Fibroblast of lung (primary cell): ENCODE results near the gene SLC6A8. TPM values are rescaled to one million over a fixed set of nuclear protein-coding genes. Genes with fewer than 3 reads are reported as not detected.

Source experiments
- polyA plus RNA-seq, 2 donors: library from polyadenylated mRNA; depleted of rRNA in 1 of 2; stranded (reverse) in 1 of 2; unstranded in 1 of 2; fragments of >200 nt; gene quantifications; 2 replicates each; pipeline ENCODE4 v1.2.1, GENCODE V29; 2011 to 2012; ENCODE audit warnings: missing spikeins in 1 of 2
- total RNA-seq: library from RNA; depleted of rRNA; stranded (reverse); fragments of >200 nt; gene quantifications from 2 replicates; pipeline ENCODE4 v1.2.1, GENCODE V29; 2014

The SLC6A8 gene
- total and polyA plus RNA-seq, 2 donors (not counting 1 experiment from before 2014, with no cell fraction given) = 7.7 to 11.1 TPM

Other genes starting within 250 kb of the SLC6A8 start
- gene TREX2, start 241.9 kb upstream of the SLC6A8 start, total RNA-seq = 1.8 and 3.1 TPM in 2 replicates
- 0.08 TPM in 1 of 2 replicates, not detected in the other for gene TREX2, start 241.9 kb upstream of the SLC6A8 start, polyA plus RNA-seq
- 7.3 and 10.5 TPM in 2 replicates for gene HAUS7, start 217.3 kb upstream of the SLC6A8 start, total RNA-seq
- 10.4 and 17.1 TPM in 2 replicates for gene HAUS7, start 217.3 kb upstream of the SLC6A8 start, polyA plus RNA-seq
- 10.1 and 18.7 TPM in 2 replicates for gene BGN, start 192.9 kb upstream of the SLC6A8 start, total RNA-seq
- gene BGN, start 192.9 kb upstream of the SLC6A8 start, polyA plus RNA-seq = 21.4 and 61.7 TPM in 2 replicates
- not detected in 2 replicates for gene ATP2B3, start 170.3 kb upstream of the SLC6A8 start, total RNA-seq
- gene ATP2B3, start 170.3 kb upstream of the SLC6A8 start, polyA plus RNA-seq = not detected in 2 replicates
- 24.4 and 28.2 TPM in 2 replicates for gene CCNQ, start 88.8 kb upstream of the SLC6A8 start, total RNA-seq
- 19.9 and 22.8 TPM in 2 replicates for gene CCNQ, start 88.8 kb upstream of the SLC6A8 start, polyA plus RNA-seq
- gene DUSP9, start 40.7 kb upstream of the SLC6A8 start, total RNA-seq = under 0.01 TPM in 1 of 2 replicates, not detected in the other
- not detected in 2 replicates for gene DUSP9, start 40.7 kb upstream of the SLC6A8 start, polyA plus RNA-seq
- 0.26 and 0.33 TPM in 2 replicates for gene PNCK, start 14.1 kb upstream of the SLC6A8 start, total RNA-seq
- gene PNCK, start 14.1 kb upstream of the SLC6A8 start, polyA plus RNA-seq = 0.08 TPM in 1 of 2 replicates, not detected in the other
- 94.8 and 133 TPM in 2 replicates for gene BCAP31, start 36.5 kb downstream of the SLC6A8 start, total RNA-seq
- gene BCAP31, start 36.5 kb downstream of the SLC6A8 start, polyA plus RNA-seq = 94.0 and 114 TPM in 2 replicates
- 6.9 and 12.7 TPM in 2 replicates for gene ABCD1, start 36.9 kb downstream of the SLC6A8 start, total RNA-seq
- gene ABCD1, start 36.9 kb downstream of the SLC6A8 start, polyA plus RNA-seq = 4.0 and 4.6 TPM in 2 replicates
- gene PLXNB3, start 76.3 kb downstream of the SLC6A8 start, total RNA-seq = 1.0 and 4.3 TPM in 2 replicates
- 1.6 and 1.9 TPM in 2 replicates for gene PLXNB3, start 76.3 kb downstream of the SLC6A8 start, polyA plus RNA-seq
- 0.51 and 0.83 TPM in 2 replicates for gene SRPK3, start 93.1 kb downstream of the SLC6A8 start, total RNA-seq
- 0.15 and 0.40 TPM in 2 replicates for gene SRPK3, start 93.1 kb downstream of the SLC6A8 start, polyA plus RNA-seq
- 37.8 and 44.6 TPM in 2 replicates for gene IDH3G, start 106.4 kb downstream of the SLC6A8 start, total RNA-seq
- gene IDH3G, start 106.4 kb downstream of the SLC6A8 start, polyA plus RNA-seq = 55.7 and 72.2 TPM in 2 replicates
- 144 and 147 TPM in 2 replicates for gene SSR4, start 106.7 kb downstream of the SLC6A8 start, total RNA-seq
- 141 and 182 TPM in 2 replicates for gene SSR4, start 106.7 kb downstream of the SLC6A8 start, polyA plus RNA-seq
- gene PDZD4, start 142.6 kb downstream of the SLC6A8 start, total RNA-seq = under 0.01 and 0.26 TPM in 2 replicates
- 0.01 and 0.10 TPM in 2 replicates for gene PDZD4, start 142.6 kb downstream of the SLC6A8 start, polyA plus RNA-seq
- under 0.01 and 0.99 TPM in 2 replicates for gene L1CAM, start 198.2 kb downstream of the SLC6A8 start, total RNA-seq
- 1.2 and 1.7 TPM in 2 replicates for gene L1CAM, start 198.2 kb downstream of the SLC6A8 start, polyA plus RNA-seq
- not detected in 2 replicates for gene AVPR2, start 216.7 kb downstream of the SLC6A8 start, total RNA-seq
- gene AVPR2, start 216.7 kb downstream of the SLC6A8 start, polyA plus RNA-seq = not detected in 2 replicates
- gene ARHGAP4, start 238.3 kb downstream of the SLC6A8 start, total RNA-seq = 1.3 and 1.5 TPM in 2 replicates
- gene ARHGAP4, start 238.3 kb downstream of the SLC6A8 start, polyA plus RNA-seq = 0.12 and 0.51 TPM in 2 replicates
- gene NAA10, start 247.1 kb downstream of the SLC6A8 start, total RNA-seq = 31.6 and 37.0 TPM in 2 replicates
- gene NAA10, start 247.1 kb downstream of the SLC6A8 start, polyA plus RNA-seq = 66.2 and 115 TPM in 2 replicates